Loucy (cell line): ENCODE measurements around the gene CABP2.

Experiments used
- H2AFZ ChIP-seq: fragments of 200-600 bp; sonication (generic); 2 replicates; pipeline ENCODE4 v1.6.0; 2016; ENCODE audit warnings: antibody characterized with exemption, mild to moderate bottlenecking, low read length, moderate library complexity
- H3F3A ChIP-seq: fragments of 200-600 bp; 2 replicates; pipeline ENCODE4 v1.6.0; 2016; ENCODE audit warnings: antibody characterized with exemption, low read depth, mild to moderate bottlenecking
- H3K27me3 ChIP-seq: fragments of 200-600 bp; sonication (generic); 2 replicates; pipeline ENCODE4 v1.6.1; 2014; ENCODE audit warnings: low read length, mild to moderate bottlenecking; ENCODE audit not compliant: insufficient read depth, poor library complexity, severe bottlenecking
- H3K36me3 ChIP-seq: fragments of 200-600 bp; sonication (generic); 2 replicates; pipeline ENCODE4 v1.6.1; 2016; ENCODE audit warnings: low read length; ENCODE audit not compliant: insufficient read depth
- H3K4me1 ChIP-seq: fragments of 200-600 bp; sonication (generic); 2 replicates; pipeline ENCODE4 v1.5.1; 2014; ENCODE audit warnings: low read length, mild to moderate bottlenecking; ENCODE audit not compliant: insufficient read depth, poor library complexity, severe bottlenecking
- H3K4me2 ChIP-seq: fragments of 200-600 bp; sonication (generic); 2 replicates; pipeline ENCODE4 v1.6.0; 2014; ENCODE audit warnings: antibody characterized with exemption, low read length, low read depth, mild to moderate bottlenecking; ENCODE audit not compliant: poor library complexity, severe bottlenecking
- H3K4me3 ChIP-seq: fragments of 200-600 bp; sonication (generic); 2 replicates; pipeline ENCODE4 v1.5.1; 2014; ENCODE audit warnings: low read length, mild to moderate bottlenecking, mixed read lengths; ENCODE audit not compliant: poor library complexity, severe bottlenecking
- H3K79me2 ChIP-seq: fragments of 200-600 bp; sonication (generic); 2 replicates; pipeline ENCODE4 v1.6.1; 2014; ENCODE audit warnings: low read length; ENCODE audit not compliant: insufficient read depth
- H3K9ac ChIP-seq: fragments of 200-600 bp; sonication (generic); 2 replicates; pipeline ENCODE4 v1.6.0; 2014; ENCODE audit warnings: mild to moderate bottlenecking, low read depth, low read length, moderate library complexity; ENCODE audit not compliant: poor library complexity, severe bottlenecking
- H3K9me2 ChIP-seq: fragments of 200-600 bp; sonication (generic); replicated peaks from 2 replicates; pipeline ENCODE4 v1.6.1; 2016; ENCODE audit warnings: low read depth, low read length, mixed read lengths
- H3K9me3 ChIP-seq: fragments of 200-600 bp; sonication (generic); 2 replicates; pipeline ENCODE4 v1.6.1; 2014; ENCODE audit warnings: mild to moderate bottlenecking, antibody characterized with exemption, low read length, low read depth; ENCODE audit not compliant: insufficient read depth
- H4K20me1 ChIP-seq: fragments of 200-600 bp; sonication (generic); 2 replicates; pipeline ENCODE4 v1.6.0; 2014; ENCODE audit warnings: antibody characterized with exemption, low read length, mild to moderate bottlenecking; ENCODE audit not compliant: insufficient read depth, poor library complexity, severe bottlenecking
- EZH2phosphoT487 ChIP-seq: fragments of 200-600 bp; IDR thresholded peaks from 2 replicates; pipeline ENCODE4 v1.6.1; 2018; ENCODE audit warnings: antibody characterized with exemption, mild to moderate bottlenecking, moderate library complexity, borderline replicate concordance
- TF ChIP-seq, protein P1 (sequence below): fragments of 200-600 bp; sonication (generic); conservative IDR thresholded peaks from 2 replicates; pipeline ENCODE4 v1.5.1; 2014; ENCODE audit warnings: mild to moderate bottlenecking, antibody characterized with exemption, low read length

Gene CABP2

GRCh38 chr11:67541198-67541597, 18.0 kb upstream of the CABP2 start:
- Histone ChIP-seq H3K4me2 (no peak overlapping the region), H3K4me3 (no peak overlapping the region), H3K36me3 (no peaks in the 10 kb centered on the region), H3K4me1 (no peaks in the 10 kb centered on the region), H3K9me2 (no peaks in the 10 kb centered on the region), H4K20me1 (no peaks in the 10 kb centered on the region), H3K79me2 (no peaks in the 10 kb centered on the region), H3K27me3 (no peaks in the 10 kb centered on the region), H3K9ac (no peak overlapping the region), H2AFZ (no peak overlapping the region), H3F3A (no peaks in the 10 kb centered on the region), H3K9me3 (no peaks in the 10 kb centered on the region)
- no peak for TF ChIP-seq EZH2phosphoT487
- TF ChIP-seq, protein P1, sequence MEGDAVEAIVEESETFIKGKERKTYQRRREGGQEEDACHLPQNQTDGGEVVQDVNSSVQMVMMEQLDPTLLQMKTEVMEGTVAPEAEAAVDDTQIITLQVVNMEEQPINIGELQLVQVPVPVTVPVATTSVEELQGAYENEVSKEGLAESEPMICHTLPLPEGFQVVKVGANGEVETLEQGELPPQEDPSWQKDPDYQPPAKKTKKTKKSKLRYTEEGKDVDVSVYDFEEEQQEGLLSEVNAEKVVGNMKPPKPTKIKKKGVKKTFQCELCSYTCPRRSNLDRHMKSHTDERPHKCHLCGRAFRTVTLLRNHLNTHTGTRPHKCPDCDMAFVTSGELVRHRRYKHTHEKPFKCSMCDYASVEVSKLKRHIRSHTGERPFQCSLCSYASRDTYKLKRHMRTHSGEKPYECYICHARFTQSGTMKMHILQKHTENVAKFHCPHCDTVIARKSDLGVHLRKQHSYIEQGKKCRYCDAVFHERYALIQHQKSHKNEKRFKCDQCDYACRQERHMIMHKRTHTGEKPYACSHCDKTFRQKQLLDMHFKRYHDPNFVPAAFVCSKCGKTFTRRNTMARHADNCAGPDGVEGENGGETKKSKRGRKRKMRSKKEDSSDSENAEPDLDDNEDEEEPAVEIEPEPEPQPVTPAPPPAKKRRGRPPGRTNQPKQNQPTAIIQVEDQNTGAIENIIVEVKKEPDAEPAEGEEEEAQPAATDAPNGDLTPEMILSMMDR: peak; percentile 29

GRCh38 chr11:67539550-67539949, 16.3 kb upstream of the CABP2 start:
- Histone ChIP-seq H3K9me2 (no peaks in the 10 kb centered on the region), H3K36me3 (no peaks in the 10 kb centered on the region), H4K20me1 (no peaks in the 10 kb centered on the region), H3K9me3 (peaks cover 2% of the 10 kb centered on the region; the same call in 1 of the 2 replicates), H3K79me2 (no peaks in the 10 kb centered on the region), H3F3A (no peaks in the 10 kb centered on the region), H3K4me2 (no peak overlapping the region), H3K9ac (no peak overlapping the region), H2AFZ (no peak overlapping the region), H3K27me3 (no peaks in the 10 kb centered on the region), H3K4me1 (no peaks in the 10 kb centered on the region), H3K4me3 (no peak overlapping the region)
- no peak for TF ChIP-seq EZH2phosphoT487

DNA sequence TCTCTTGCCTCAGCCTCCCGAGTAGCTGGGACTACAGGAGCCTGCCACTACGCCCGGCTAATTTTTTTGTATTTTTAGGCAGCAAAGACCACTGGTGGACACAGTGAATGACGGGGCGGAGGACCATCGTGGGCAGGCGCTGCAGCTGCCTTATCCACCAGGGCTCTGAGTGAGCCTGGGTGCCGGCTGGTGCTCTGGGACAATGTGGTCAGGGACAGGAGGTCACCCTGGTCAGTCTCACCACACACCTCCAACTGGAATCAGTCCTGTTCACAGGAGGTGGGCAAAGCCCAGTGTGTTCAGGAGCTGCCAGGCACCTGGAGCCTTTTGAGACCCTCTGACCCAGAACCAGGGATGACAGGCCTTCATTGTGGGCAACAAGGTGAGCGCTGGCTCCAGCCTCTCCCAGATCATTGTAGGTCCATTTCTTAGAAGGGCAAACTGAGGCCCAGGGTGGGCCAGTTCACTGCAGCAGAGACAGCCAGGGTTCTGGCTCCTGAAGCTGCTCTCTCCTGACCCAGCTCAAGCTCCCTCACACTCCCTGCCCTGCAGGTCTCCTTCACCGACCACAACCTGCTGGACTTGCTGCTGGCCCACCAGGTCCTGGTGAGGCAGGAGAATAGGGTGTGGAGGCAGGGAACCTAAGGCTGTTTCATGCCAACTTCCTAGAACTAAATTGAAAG, 15.7 kb upstream of the CABP2 start:
- TF ChIP-seq, protein P1: no peak
- no peak for TF ChIP-seq EZH2phosphoT487
- Histone ChIP-seq H3K9me3 (peaks cover 8% of the 10 kb centered on the region; the same call in 1 of the 2 replicates), H4K20me1 (no peaks in the 10 kb centered on the region), H3K4me2 (no peak overlapping the region), H3K9ac (no peak overlapping the region), H2AFZ (no peak overlapping the region), H3K9me2 (no peaks in the 10 kb centered on the region), H3K36me3 (no peaks in the 10 kb centered on the region), H3K4me1 (no peaks in the 10 kb centered on the region), H3K4me3 (no peak overlapping the region), H3K27me3 (no peaks in the 10 kb centered on the region), H3F3A (no peaks in the 10 kb centered on the region), H3K79me2 (no peaks in the 10 kb centered on the region)

GRCh38 chr11:67538306-67538705, 15.1 kb upstream of the CABP2 start:
- H2AFZ ChIP-seq: no peak overlapping the region
- TF ChIP-seq EZH2phosphoT487: no peak
- TF ChIP-seq, protein P1: no peak
- no peaks in the 10 kb centered on the region for H4K20me1 ChIP-seq
- no peaks in the 10 kb centered on the region for H3K79me2 ChIP-seq
- peaks cover 14% of the 10 kb centered on the region; the same call in 1 of the 2 replicates for H3K9me3 ChIP-seq
- H3K9me2 ChIP-seq: no peaks in the 10 kb centered on the region
- no peaks in the 10 kb centered on the region for H3K36me3 ChIP-seq
- no peak overlapping the region for H3K9ac ChIP-seq
- no peaks in the 10 kb centered on the region for H3K4me1 ChIP-seq
- H3K4me2 ChIP-seq: no peak overlapping the region
- no peaks in the 10 kb centered on the region for H3K27me3 ChIP-seq
- no peak overlapping the region for H3K4me3 ChIP-seq
- no peaks in the 10 kb centered on the region for H3F3A ChIP-seq
